ENCODE data around the gene ROR1. TPM values are rescaled to one million over a fixed set of nuclear protein-coding genes. Genes with fewer than 3 reads are reported as not detected.

The ROR1 gene
- total and polyA plus RNA-seq, 2 of the 4 experiments (the other 2 are of a cell fraction) = 4.4 to 10.0 TPM

- no peak overlapping the region for H3K56ac ChIP-seq (ENCODE audit: extremely low read depth, insufficient read depth, low read length)
- H2AK5ac ChIP-seq (ENCODE audit: low read depth, low read length) = no peak overlapping the region
- no peaks in the 10 kb centered on the region for H3K27me3 ChIP-seq (ENCODE audit: control insufficient read depth, insufficient read depth, low read length)
- DNase-seq (no peak), ATAC-seq (ENCODE audit: low read depth) (no peak)
- H3K9me3 ChIP-seq (ENCODE audit: control insufficient read depth, insufficient read depth, low read length) = no peaks in the 10 kb centered on the region
- ChIA-PET POLR2A (ENCODE audit: unreplicated experiment) (no interaction called here), CTCF (no interaction called here)
- H3K14ac ChIP-seq (replicated peaks; ENCODE audit: low read depth, low read length) = no peak overlapping the region
- no peak overlapping the region for H4K91ac ChIP-seq (ENCODE audit: insufficient read depth, low read depth, low read length)
- in situ Hi-C loops (cut with MboI; ENCODE audit: low sequenced_read_pairs) (loop anchor here (10.0 kb wide), 1 partner anchor 60 kb away; no protein-coding TSS in a partner anchor), intact Hi-C loops (cut with micrococcal nuclease) (no loop called here), dilution Hi-C loops (cut with HindIII; ENCODE audit: low sequenced_read_pairs, unreplicated experiment) (no loop called here)
- H4K20me1 ChIP-seq (ENCODE audit: insufficient read depth, low read length) = no peaks in the 10 kb centered on the region
- no peak overlapping the region for H4K8ac ChIP-seq (ENCODE audit: low read depth in 2 of 2, low read length in 2 of 2)
- H4K5ac ChIP-seq (ENCODE audit: low read depth, low read length) = no peak overlapping the region
- H3K23ac ChIP-seq (ENCODE audit: low read depth, low read length) = no peak overlapping the region
- H3K9me1 ChIP-seq (ENCODE audit: insufficient read depth, low read length) = peaks cover 3% of the 10 kb centered on the region; the same call in 1 of the 2 replicates
- no peak overlapping the region for H2BK15ac ChIP-seq (ENCODE audit: low read depth, low read length)
- no peak overlapping the region for H2AFZ ChIP-seq (replicated peaks; ENCODE audit: low read length, poor library complexity)
- no peak overlapping the region for H3K4me2 ChIP-seq (ENCODE audit: low read depth, low read length)
- H3K4me1 ChIP-seq (ENCODE audit: control insufficient read depth, insufficient read depth, low read length) = 0 out of 2 replicates have a peak, but pooled peaks cover 1% of the 10 kb centered on the region
- no peak overlapping the region for H3K4ac ChIP-seq (ENCODE audit: low read depth, low read length)
- WGBS, 2 experiments (ENCODE audit: extremely low coverage in 2 of 2, insufficient read length in 1 of 2) = no CpG with 5 or more reads among the region's 2 CpGs
- H2BK5ac ChIP-seq (ENCODE audit: low read depth, low read length, poor library complexity, severe bottlenecking) = no peak overlapping the region
- no peak overlapping the region for H2AK9ac ChIP-seq (replicated peaks; ENCODE audit: low read depth, low read length, poor library complexity)
- no peak overlapping the region for H3K18ac ChIP-seq (ENCODE audit: low read depth, low read length)
- no peak overlapping the region for H2BK20ac ChIP-seq (ENCODE audit: low read depth, low read length)
- no peak for TF ChIP-seq MXI1 (IDR thresholded peaks at IDR 0.05; ENCODE audit: borderline replicate concordance, low read depth, low read length)
- no peak for TF ChIP-seq RAD21 (IDR thresholded peaks at IDR 0.05; ENCODE audit: low read length)
- no peak for TF ChIP-seq RCOR1 (IDR thresholded peaks at IDR 0.05; ENCODE audit: insufficient replicate concordance, low read length)
- no peak for TF ChIP-seq RFX5 (IDR thresholded peaks at IDR 0.05; ENCODE audit: low read depth, low read length)
- TF ChIP-seq BHLHE40 (IDR thresholded peaks at IDR 0.05; ENCODE audit: low read depth, low read length) = no peak
- no peak for TF ChIP-seq ELK1 (IDR thresholded peaks at IDR 0.05; ENCODE audit: borderline replicate concordance, low read depth, low read length)
- no peak for TF ChIP-seq MAZ (IDR thresholded peaks at IDR 0.05; ENCODE audit: borderline replicate concordance, low read depth, low read length)
- TF ChIP-seq CHD1 (IDR thresholded peaks at IDR 0.05; ENCODE audit: low read depth, low read length) = no peak
- no peak for TF ChIP-seq CTCF (conservative IDR thresholded peaks at IDR 0.05; ENCODE audit: low read depth, low read length)
- TF ChIP-seq POLR2A (IDR thresholded peaks at IDR 0.05; ENCODE audit: low read depth, low read length) = no peak
- TF ChIP-seq MAFK (IDR thresholded peaks at IDR 0.05; ENCODE audit: low read depth, low read length) = no peak
- TF ChIP-seq FOS (IDR thresholded peaks at IDR 0.05; ENCODE audit: low read depth, low read length) = no peak
- TF ChIP-seq CEBPB (IDR thresholded peaks at IDR 0.05; ENCODE audit: low read depth, low read length) = no peak
- TF ChIP-seq SMC3 (IDR thresholded peaks at IDR 0.05; ENCODE audit: low read depth, low read length) = no peak
- no peak for TF ChIP-seq NFE2L2 (IDR thresholded peaks at IDR 0.05; ENCODE audit: low read depth, low read length)
- TF ChIP-seq USF2 (IDR thresholded peaks at IDR 0.05; ENCODE audit: low read depth, low read length) = no peak
- no peak overlapping the region for H3K4me3 ChIP-seq (ENCODE audit: insufficient read depth, low read depth, low read length)
- no peak overlapping the region for H3K9ac ChIP-seq (ENCODE audit: low read depth, low read length)
- H2BK120ac ChIP-seq (ENCODE audit: low read depth, low read length) = no peak overlapping the region
- no peaks in the 10 kb centered on the region; a peak in 1 of 4 replicates for H3K79me1 ChIP-seq (ENCODE audit: low read depth in 1 of 2, low read length in 2 of 2)
- no peaks in the 10 kb centered on the region for H3K36me3 ChIP-seq (ENCODE audit: control insufficient read depth, insufficient read depth, low read length)
- no peak overlapping the region for H3K27ac ChIP-seq (ENCODE audit: insufficient read depth, low read length)
- BruUV-seq (replicated peaks) = no TSS peak
These were observed 110.7 kb downstream of the ROR1 start for GRCh38 chr1:63884486-63884885.
